Stimulated activated naive CD4-positive, alpha-beta T cell treated with Interleukin-2 at 50 U/mL for 16 hours (primary cell): ENCODE results near the gene TMEM114.

Experiments used
- DNase-seq: peaks from one replicate; lab custom pipeline; 2025; lab: John Stamatoyannopoulos, UW

TMEM114 gene

GRCh38 chr16:8549843-8550412 is 40.4 kb downstream of the TMEM114 start:
- DNase-seq, result no peak

GRCh38 chr16:8548166-8548565 is 42.1 kb downstream of the TMEM114 start:
- DNase-seq, result no peak

- no peak for DNase-seq
Measured at GRCh38 chr16:8547762-8548161, 42.5 kb downstream of the TMEM114 start.

- no peak for DNase-seq
Measured at GRCh38 chr16:8544406-8544805, 45.9 kb downstream of the TMEM114 start.

- DNase-seq, result no peak
Measured at GRCh38 chr16:8543258-8543657, 47.1 kb downstream of the TMEM114 start.

GRCh38 chr16:8542393-8542792 is 47.9 kb downstream of the TMEM114 start:
- DNase-seq, result no peak

- no peak for DNase-seq
Measured at GRCh38 chr16:8541868-8542267, 48.4 kb downstream of the TMEM114 start.

- no peak for DNase-seq
Measured at GRCh38 chr16:8537691-8538342, 52.5 kb downstream of the TMEM114 start.

- DNase-seq, result no peak
Measured at GRCh38 chr16:8533509-8533908, 56.8 kb downstream of the TMEM114 start.

GRCh38 chr16:8530752-8531384 is 59.4 kb downstream of the TMEM114 start:
- DNase-seq, result no peak

GRCh38 chr16:8528471-8528870 is 61.8 kb downstream of the TMEM114 start:
- no peak for DNase-seq

- DNase-seq, result no peak
Measured at GRCh38 chr16:8523932-8524331, 66.4 kb downstream of the TMEM114 start.

GRCh38 chr16:8522757-8523156 is 67.6 kb downstream of the TMEM114 start:
- no peak for DNase-seq

- no peak for DNase-seq
Measured at GRCh38 chr16:8519643-8520042, 70.7 kb downstream of the TMEM114 start.
